WI38 (cell line): Measurements from ENCODE around the gene RPL22L1.

Experiments used
- H3K4me3 ChIP-seq: 2 replicates; pipeline ENCODE4 v1.5.1; 2011; ENCODE audit warnings: low read depth, mild to moderate bottlenecking, control low read depth, low read length
- TF ChIP-seq, protein P1 (sequence below): IDR thresholded peaks from 2 replicates; pipeline ENCODE4 v1.5.1; 2012; ENCODE audit warnings: low read depth, mild to moderate bottlenecking, control low read depth, low read length

Gene RPL22L1

DNA sequence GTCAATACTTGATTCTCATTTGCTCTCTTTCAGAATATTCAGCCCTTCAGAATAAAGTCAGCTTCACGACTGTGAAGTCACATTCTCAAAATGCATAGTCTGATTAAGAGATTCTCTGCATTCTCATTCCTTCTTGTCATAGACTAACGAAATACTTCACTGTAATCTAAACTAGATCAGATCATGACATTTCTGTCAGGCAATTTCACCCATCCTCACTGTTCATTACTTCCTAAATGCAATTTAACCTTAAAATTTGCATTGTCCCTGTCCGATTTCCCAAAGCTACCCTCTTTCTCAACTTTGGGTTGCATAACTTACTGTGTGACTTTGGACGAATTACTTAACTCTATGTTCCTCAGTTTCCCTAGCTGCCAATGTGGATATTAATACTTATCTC lies 6.2 kb downstream of the RPL22L1 start:
- no peak overlapping the region for H3K4me3 ChIP-seq
- TF ChIP-seq, protein P1, sequence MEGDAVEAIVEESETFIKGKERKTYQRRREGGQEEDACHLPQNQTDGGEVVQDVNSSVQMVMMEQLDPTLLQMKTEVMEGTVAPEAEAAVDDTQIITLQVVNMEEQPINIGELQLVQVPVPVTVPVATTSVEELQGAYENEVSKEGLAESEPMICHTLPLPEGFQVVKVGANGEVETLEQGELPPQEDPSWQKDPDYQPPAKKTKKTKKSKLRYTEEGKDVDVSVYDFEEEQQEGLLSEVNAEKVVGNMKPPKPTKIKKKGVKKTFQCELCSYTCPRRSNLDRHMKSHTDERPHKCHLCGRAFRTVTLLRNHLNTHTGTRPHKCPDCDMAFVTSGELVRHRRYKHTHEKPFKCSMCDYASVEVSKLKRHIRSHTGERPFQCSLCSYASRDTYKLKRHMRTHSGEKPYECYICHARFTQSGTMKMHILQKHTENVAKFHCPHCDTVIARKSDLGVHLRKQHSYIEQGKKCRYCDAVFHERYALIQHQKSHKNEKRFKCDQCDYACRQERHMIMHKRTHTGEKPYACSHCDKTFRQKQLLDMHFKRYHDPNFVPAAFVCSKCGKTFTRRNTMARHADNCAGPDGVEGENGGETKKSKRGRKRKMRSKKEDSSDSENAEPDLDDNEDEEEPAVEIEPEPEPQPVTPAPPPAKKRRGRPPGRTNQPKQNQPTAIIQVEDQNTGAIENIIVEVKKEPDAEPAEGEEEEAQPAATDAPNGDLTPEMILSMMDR = no peak

DNA sequence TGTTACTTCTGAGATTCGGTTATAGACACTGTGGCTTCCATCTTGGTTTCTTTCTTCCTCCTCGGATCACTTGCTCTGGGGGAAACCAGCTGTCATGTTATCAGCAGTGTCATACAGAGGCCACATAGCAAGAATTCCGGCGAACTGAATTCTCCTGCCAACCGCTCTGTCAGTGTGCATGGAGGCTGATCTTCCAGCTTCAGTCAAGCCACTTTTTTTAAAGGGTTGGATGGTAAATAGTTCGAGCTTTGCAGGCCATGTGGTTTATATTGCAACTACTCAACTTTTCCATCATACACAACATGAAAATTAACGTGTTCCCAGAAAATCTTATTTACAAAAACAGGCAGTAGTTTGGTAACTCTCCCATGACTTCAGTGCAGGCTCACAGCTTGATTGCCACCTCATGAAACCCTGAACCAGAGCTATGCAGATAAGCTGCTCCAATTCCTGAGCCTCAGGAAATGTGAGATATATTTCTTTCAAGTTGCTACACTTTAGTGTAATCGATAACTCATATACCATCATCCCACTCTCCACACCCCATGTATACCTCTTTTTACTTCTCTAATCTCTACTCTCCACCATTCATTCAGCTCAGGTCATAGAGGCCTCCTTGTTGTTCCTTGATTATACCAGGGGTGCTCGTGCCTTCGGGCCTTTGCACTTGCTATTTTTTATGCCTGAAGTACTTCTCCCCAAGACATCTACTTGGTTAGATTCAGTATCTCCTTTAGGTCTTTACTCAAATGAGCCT lies 7.2 kb downstream of the RPL22L1 start:
- no peak overlapping the region for H3K4me3 ChIP-seq
- TF ChIP-seq, protein P1 = no peak

DNA sequence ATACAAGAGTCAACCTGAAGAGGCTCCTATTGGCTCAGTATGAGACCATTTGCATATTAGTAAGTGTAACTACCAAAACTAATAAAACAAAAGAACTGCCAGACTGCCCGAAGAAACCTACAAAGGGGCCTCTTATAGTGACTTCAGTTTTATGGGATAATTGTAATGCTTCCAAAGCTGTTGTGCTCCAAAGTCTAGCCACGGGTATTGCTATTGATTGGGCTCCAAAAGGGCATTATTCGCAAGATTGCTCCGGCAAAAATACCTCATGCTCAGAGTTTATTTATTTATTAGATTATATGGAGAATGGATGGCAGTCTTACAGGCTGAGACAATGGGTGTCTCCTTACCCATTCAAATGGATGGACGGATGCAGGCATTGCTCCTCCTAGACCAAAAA lies 11.4 kb downstream of the RPL22L1 start:
- no peak overlapping the region for H3K4me3 ChIP-seq
- TF ChIP-seq, protein P1 = no peak

DNA sequence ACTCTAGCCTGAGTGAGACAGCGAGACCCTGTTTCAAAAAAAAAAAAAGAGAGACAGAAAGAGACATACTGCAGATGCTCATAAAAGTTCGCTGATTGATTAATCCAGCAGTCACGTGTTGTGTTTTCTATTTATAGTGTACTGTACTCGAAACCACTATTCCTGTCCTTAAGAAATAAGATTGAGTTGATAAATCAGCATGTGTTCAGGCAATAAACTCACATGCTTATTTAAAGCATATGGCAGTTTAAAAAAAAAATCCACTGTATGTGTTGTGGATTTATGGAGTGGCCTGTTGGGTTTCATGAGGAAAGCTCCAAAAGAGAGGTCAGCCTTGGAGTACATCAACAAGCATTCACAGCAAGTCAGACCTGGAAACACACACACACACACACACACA lies 17.7 kb downstream of the RPL22L1 start:
- TF ChIP-seq, protein P1 = no peak
- no peak overlapping the region for H3K4me3 ChIP-seq

DNA sequence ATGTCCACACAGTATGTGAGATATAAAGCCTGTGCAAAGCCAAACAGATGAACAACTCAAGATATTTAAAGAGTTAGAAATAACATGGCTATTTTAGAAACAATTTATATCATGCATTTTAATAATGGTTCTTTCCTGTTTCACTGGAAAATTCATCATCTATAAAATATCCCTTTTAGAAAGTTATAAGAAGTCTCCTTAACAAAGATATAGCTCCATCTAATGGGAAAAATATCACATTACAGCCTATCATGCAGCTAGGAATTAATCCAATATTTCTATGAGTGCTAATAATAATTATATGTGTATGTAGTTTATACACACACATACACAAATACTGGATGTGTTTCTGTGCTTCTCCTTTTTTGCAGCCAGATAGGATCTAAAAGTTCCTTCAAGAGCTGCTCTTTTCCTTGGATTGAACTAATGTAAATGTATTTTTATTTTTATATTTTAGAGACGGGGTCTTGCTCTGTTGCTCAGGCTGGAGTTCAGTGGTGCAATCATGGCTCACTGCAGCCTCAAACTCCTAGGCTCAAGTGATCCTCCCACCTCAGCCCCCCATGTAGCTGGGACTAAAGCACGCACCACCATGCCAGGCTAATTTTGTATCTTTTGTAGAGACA lies 21.6 kb downstream of the RPL22L1 start:
- TF ChIP-seq, protein P1 = no peak; the same call in 1 of the 2 replicates

DNA sequence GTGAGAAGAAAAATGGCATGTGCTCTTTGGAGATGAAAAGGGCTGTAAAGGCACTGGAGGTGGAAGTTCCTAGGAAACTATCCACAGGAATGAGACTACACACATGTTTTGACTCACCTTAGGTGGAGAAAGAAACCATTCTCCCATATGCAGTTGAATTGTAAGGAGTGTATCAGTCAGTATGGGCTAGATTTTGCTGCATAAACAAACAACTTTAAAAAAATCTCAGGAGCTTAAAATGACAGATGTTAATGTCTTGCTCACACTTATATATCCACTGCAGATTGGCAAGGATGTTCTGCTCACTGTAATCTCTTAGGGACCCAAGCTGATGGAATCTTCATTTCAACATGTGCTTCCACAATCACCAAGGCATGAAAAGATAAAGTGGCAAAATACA lies 25.6 kb downstream of the RPL22L1 start:
- TF ChIP-seq, protein P1 = no peak
- no peak overlapping the region for H3K4me3 ChIP-seq

More for the DNA sequence above, 21.6 kb downstream of the RPL22L1 start:
- H3K4me3 ChIP-seq = no peak overlapping the region

DNA sequence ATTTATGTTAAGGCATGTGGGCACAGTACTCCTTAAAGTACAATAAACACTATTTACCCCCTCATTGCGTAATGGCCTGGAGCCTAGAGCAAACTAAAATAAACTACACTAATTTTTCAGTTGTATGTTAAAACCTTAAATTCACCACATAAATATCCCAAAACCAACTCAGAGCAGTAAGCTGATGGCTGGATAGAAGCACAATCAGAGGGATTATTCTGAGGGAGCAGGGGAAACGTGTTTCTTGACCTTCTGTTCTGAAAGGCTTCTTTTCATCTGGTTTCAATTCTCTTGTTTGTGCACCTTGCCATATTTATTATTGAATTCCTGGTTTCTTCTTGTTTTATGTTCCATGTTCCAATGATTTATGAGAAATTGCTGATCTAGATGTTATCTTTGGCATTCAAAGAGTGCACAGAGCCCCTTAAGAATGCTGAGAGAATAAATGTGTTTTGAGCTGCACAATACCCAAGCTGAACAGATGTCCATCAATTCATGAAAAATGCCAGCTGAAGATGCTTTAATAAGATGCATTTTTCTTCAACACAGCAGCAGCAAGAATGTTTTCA lies 29.6 kb downstream of the RPL22L1 start:
- TF ChIP-seq, protein P1 = no peak
- H3K4me3 ChIP-seq = no peak overlapping the region
